ENCODE measurements around the gene PLB1.

Gene PLB1

DNA sequence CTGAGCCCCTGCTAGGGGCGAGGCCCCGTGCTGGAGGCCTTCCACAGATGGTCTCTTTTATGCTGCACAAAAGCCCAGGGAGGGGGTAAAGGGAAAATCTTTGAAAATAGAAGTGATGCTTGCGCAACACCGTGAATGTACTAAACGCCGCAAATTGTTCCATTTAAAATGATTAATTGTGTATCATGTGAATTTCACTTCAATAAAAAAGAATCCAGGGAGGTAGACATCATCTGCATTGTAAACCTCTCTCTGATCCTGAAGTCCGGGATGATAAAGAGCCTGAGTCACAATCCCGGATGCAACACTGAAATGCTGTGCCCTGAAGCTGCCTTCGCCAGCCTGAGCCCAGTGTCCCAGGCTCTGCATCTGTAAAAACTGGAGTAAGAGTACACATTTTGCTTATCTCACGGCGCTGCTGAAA, 148.1 kb downstream of the PLB1 start:
- no peak for DNase-seq (ENCODE audit: low read depth, low spot score)

DNA sequence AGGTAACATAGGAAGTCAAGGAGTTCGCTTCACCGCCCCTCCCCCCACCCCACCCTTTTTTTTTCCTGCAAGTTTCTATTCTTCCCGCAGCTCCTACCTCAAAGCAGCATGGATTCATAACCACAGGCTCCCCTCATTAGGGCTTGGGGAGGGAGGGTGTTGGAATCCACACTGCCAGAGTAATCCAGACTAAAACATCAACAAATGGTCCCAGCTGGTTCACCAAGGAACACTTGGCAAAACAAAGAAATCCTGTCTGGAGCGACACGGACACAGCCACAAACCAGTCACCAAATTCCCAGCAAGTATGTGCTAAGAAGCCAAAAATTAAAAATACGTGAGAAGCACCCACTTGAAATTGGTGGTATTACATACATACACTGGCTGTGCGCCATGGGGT, 148.9 kb downstream of the PLB1 start:
- DNase-seq (ENCODE audit: low read depth, low spot score), result no peak

DNA sequence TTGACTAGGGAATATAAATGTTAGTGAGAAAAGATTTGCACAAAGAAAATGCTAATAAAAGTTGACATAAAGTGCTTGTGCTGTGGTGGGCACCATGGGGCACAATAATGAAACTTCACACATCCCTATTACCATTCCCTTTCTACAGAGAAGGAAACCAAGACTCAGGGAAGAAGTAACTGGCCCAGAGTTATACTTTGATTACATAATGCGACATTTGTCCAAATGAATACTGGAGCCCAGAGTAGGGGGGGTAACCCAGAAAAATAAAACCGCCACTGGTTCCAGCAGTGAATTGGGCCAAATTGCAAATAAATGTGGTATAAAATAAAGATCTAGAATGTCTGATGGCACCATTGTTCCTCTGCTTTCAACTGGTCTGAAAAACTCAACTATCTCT, 149.7 kb downstream of the PLB1 start:
- no peak for DNase-seq (ENCODE audit: low read depth, low spot score)

DNA sequence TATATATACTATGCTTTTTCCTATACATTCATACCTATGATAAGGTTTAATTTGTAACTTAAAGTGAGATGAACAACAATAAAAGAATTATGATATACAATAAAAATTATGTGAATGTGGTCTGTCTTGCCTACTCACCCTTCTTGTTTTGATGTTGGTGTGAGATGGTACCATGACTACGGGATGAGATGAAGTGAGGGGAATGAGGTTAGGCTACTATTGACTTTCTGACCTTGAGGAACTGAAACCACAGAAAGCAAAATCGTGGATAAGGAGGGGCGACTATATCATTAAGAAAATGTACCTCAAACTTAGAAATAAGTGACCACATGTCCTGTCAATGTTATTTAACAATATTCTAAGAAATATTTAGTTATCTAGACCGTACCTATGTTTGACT, 151.8 kb downstream of the PLB1 start:
- DNase-seq (ENCODE audit: low read depth, low spot score), result no peak

DNA sequence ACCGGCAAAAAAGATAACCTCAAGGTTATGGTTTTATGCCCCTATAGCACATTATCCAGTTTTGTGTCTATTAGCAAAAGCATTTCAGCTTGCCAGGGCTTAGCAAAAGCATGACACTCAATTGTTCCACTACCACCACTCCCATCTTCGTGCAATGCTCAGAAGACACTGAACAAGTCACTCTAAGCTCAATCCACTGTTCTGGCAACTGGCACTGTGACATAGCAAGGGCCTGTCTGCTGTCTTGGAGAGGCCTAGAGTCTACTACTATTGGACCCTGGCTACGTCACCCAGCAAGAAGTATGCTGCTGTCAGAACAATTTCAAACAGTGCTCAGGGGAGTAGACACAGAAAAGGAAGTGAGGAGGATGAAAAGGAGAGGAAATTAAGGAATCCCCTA, 152.3 kb downstream of the PLB1 start:
- DNase-seq (ENCODE audit: low read depth, low spot score), result no peak

DNA sequence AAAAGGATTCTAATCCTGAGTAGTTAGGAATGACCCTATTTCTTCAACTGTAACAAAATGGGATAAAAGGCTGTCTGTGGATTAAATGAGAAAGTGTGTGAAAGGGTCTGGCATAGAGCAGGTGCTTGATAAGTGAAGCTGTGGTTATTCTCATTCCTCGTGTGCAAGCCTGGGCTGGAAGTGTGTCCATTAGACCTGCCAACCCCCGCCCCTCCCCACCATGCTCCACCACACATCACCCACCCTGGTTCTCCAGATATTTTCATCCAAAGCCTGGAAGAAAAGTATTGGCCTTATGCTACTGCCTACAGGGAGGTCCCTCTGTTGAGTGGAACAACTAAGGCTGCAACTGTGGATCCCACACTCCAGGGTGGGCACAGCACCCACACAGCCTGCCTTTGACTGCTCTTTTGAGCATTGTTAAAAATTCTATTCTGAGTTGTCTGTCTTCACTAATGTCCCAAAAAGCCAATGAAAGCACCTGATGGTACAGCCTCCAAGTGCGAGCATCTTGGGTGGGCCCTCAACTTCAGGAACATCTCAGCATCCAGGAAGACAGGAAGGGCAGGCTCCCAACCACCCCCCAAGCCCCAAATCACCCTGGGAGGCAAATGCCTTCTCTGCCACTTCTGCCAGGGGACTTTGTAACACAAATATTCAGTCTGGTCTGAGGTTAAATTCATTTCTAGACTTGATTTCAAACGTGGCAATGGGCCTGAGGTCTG, 153.0 kb downstream of the PLB1 start:
- no peak for DNase-seq (ENCODE audit: low read depth, low spot score)

DNA sequence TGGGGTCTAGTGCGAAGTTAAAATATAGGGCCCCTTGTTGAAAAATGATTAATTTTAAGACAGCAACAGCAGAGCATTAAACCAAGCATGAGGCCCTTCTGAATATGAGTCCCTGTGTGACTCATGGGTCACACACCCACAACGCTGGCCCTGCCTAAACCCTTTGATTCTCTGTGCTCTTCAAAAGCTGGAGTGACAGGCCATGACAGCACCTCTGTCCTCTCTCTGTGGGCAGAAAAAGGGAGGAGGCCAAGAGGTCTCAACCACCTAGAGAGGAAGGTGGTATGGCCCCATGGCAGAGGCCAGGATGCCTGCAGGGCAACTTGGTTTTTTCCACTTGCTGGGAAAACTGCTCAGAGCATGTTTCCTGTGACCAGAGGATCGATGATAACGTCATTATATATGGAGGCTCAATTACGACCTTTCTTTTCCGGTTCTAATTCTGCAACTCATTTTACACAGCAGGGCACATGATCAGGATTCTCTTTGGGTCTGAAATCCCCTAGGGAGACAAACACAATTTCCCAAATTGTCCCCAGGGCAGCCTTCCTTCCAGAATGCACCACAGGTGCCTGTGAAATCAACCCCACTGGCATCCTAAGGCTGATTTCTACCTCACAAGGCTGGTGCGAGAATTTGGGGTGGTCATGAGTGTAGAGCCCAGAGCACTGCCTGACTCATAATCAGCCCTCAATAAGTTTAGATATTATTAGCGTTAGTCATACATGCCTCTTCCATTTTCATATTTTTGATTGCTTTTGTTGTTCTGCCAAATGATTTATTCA, 153.8 kb downstream of the PLB1 start:
- no peak for DNase-seq (ENCODE audit: low read depth, low spot score)

DNA sequence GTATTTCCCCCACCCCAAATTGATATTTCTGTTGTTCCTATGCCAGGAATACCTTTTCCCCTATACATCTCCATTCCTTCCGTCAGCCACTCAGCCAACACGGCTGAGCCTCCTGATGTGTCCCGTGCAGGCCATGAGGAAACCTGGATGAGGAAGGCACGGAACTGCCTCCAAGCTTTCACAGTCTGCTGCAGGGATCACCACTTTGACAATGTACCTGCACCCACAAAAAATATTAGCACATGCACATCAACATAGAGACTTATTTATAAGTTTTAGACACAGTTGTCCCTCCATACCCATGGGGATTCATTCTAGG, 154.4 kb downstream of the PLB1 start:
- DNase-seq (ENCODE audit: low read depth, low spot score), result no peak

DNA sequence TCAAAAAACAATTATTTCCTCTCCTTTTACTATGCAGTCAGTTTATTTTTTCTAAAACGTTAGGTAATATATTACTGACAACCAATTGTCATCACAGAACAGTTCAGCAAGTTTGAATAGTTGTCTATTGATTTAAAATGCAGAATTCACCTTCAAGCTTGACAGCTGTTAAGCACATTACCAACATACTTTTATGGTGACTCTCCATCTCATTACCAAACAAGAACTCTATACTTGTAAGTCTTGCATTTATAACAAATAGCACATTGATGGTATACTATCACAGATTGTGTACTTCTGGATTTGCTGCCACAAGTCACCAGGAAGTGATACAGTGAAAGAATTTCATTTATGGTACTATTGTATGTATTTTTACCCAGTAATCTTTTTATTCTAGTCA, 156.4 kb downstream of the PLB1 start:
- no peak for DNase-seq (ENCODE audit: low read depth, low spot score)

DNA sequence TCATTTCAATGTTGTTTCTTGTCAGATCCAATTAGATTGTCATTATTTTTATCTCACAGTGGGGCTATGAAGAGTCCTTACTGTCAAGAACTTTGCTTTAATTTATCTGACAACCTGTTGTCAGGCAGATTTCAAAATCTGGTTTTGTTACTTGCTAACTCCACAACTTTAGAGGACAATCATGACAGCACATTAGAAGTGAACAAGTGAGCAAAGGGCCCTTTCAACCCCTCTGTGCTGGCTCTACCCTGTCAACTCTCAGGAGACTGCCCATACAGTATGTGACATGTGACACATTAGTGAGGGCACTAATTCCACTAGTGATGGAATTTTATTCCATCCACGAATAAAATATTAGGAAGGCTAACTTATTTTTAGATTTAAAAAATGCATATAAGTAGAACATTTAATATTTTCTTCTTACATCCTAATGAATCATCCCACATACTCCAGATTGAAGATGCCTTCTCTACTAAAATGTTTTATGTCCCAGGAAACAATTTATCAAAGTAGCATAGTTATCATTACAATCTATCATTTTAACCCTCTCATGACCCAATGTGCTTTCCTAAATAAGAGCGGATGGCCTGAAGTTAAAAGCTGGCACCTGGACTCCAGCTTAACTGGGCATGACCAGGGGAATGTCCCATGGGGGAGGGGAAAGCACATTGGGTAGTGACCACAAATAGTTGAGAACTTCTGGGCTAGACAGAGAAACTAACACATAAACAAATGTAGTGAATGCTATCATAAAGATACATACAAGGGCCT, 158.2 kb downstream of the PLB1 start:
- no peak for DNase-seq (ENCODE audit: low read depth, low spot score)

DNA sequence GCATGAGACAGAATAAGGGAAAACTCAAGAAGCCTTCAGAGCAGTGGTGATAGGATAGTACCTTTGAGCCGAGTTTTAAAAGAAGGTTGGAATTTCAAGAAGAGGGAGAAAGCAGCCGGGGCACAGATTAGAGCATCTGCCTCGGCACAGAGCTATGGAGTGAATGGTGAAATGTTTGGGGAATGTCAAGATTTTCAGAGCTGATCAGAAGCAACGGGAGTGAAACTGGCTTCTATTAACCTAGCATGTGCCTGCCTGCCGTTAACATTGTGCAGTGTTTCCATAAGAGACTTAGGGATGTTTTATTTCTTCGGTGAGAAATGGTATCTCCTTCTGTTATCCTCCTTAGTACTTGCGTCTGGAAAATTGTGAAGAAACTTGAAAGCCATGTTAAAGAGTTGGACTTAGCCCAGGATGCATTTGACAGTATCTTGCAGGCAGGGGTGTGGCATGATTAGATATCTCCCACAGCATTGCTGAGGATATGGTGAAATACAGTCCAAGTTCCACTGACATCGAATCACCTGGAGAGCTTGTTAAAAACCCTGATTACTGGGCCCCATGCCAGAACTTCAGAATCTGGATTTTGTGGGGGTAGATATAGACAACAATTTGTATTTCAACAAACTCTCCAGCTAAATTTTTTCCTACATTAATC, 158.9 kb downstream of the PLB1 start:
- no peak for DNase-seq (ENCODE audit: low read depth, low spot score)

DNA sequence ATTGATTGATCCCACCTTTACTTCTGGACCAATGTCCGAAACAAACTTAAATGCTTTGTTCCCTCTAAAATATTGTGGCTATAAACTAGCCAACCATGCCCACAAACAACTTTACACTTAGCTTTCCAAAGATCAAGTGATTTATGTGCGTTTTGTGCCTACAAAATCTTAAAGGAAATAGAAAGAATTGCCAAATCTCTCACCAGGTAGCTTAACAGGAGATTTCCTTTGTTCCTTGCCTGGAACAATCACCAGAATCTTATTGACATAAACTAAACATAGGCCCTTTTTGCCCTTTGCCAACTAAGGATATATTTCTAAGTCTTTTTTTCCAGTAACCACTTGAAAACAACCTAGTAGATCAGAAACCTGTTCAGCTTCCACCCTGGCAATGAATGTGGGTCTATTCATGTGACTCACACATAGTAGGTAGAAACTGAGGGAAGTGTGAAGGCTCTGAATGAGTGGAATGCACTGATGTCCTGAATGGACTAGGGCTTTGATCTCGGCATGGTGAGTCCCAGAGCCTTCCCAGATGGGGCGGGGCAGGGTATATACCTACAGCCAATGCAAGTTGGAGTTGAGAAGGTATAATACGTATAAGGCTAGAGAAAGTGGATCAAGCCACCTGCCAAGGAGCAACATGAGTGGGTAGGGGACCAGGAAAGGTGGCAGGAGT, 161.2 kb downstream of the PLB1 start:
- DNase-seq (ENCODE audit: low read depth, low spot score), result no peak

DNA sequence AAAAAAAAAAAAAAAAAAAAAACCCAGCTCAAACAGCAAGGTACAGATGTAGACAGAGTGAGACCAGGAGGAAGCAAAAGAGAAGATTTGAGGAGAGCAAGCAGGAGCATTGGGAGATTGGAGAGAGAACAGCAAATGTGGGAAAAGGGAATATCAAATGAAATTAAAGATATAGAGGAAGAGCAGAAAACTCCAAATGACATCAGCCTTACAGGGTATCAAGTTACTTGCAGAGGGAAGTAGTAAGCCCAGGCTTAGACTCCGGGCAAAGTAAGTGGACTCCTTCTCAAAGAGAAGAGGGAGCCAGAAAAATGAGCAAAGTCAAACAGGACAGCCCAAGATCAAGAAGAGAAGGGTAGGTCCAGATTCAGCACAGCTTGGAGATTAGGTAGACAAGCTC, 162.5 kb downstream of the PLB1 start:
- no peak for DNase-seq (ENCODE audit: low read depth, low spot score)

DNA sequence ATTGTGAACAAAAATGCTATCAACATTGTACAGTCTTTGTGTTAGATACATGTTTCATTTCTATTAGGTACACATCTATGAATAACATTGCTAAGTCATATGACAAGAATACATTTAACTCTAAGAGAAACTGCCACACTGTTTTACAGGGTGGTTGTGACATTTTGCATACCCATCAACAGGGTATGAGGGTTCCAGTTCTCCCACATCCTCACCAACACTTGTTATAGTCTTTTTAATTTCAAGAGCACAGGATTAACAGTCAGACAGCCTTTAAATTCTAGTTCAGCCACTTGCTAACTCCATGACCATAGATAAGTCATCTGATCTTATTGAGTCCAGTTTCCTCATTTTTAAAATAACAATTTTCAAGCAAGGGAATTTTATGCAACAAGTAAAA, 163.3 kb downstream of the PLB1 start:
- DNase-seq (ENCODE audit: low read depth, low spot score), result no peak

DNA sequence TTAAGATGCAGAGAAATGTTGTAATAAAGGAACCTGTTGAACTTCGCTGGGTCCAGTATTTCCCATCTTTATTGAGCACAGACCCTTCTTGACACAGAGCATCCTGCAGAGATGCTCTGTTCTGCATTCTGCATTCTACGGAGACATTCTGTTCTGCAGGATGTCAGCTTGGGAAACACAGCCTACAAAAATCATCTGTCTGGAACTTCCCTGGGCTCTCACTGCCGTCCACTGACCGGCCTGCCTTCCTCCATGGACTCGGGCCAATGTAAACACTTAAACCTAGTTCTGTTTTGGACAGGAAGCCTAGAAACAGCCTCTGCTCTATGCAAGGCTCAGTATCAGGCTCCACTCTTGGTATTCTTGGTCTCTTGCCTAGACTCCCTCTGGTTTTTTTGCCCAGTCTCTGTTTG, 165.7 kb downstream of the PLB1 start:
- DNase-seq (ENCODE audit: low read depth, low spot score), result no peak

DNA sequence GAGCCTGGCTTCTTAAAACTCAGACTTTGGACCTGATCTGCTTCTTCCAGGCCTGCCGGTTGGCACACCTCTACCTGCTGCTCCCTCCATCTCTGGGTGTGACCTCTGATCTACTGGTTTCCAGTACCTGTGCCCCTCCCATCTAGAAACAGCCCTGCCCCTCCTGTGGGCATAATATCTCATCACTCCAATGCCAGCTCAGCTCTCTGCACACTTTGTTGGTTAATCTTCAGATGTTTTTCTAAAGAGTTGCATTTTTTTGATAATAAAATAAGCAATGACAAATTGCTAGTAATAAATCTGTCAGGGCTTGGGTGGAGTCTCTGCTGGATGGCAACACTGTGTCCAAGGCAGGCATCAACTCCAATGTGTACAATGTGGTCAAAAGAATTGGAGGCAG, 166.2 kb downstream of the PLB1 start:
- DNase-seq (ENCODE audit: low read depth, low spot score), result no peak

DNA sequence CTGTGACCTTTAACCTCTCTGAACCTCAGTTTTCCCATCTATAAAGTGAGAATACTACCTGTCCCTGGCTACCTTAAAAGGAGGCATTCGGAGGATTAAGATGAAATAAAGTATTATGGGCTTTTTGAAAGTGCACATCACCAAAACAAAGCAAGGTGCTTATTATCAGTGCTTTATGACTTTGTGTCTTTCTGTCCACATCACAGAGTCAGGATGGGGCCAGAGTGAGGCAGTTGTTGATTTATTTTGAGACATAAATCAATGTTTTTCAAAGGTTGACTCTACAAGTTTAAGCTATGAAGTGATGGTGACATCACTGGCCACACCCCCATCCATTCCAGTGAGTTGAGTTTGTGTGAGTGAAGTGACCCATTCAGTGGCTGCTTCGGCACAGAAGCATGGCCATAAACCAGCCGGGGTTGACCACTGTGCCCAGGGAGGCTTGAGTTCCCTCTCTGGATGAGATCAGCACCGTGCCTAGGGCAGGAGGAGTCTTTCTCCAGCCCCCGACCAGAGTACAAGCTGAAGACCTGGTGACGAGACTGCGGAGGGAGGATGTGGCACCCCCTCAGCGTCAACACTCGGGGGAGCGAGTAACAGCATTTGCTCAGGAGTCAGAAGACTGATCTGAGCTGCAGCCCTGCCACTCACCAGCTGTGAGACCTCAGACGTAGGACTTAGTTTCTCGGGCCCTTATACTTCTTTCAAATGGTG, 166.8 kb downstream of the PLB1 start:
- DNase-seq (ENCODE audit: low read depth, low spot score), result no peak

DNA sequence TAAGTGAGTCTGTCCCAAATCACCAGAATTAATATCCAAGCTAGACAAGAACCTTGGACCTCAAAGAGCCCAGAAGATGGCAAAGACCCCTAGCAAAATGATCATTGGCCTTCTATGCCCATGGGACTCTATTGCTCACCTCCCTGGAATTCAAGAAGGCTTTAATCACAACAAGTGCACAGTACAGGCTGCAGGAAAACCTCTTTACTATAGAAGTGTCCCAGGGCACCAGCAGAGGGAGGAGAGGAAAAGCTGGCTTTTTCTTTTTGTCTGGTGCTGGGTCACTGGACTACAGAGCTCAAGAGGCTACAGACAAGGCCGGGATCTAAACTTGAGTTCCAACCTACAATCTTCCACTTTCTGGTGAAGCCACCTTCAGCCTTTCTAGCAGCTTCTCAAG, 167.5 kb downstream of the PLB1 start:
- DNase-seq (ENCODE audit: low read depth, low spot score), result no peak

DNA sequence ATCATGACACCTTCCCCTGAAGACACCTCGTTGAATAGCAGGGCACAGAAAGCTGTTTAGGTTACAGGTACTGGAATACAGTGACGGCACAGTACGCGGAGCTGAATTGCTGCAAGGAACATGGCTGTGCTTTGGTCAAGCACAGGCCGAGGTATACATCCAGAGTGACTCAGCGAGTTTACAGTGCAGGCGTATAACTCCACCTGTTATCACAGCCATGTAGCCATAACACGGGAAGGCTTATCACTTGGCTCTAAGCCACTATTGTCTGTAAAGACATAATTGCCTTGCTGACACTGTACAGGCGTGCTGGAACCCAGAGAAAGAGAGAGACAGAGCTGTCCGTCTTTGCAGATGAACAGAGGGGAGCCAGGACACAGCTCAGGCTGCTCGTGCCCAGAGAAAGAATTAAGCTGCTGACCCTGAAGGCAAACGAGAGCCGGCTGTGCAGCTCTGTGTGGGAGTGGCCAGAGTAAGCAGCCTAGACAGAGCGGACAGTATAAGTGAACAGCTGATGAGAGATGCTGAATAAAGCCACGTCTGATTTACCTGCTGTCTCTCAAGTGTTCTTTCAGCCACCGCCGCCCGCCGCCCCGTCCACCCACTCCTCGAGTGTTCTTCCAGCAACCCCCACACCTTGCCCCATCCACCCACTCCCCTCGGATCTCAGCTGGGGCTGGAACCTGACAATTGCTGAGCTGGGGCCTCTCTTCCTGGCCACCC, 168.4 kb downstream of the PLB1 start:
- no peak for DNase-seq (ENCODE audit: low read depth, low spot score)

DNA sequence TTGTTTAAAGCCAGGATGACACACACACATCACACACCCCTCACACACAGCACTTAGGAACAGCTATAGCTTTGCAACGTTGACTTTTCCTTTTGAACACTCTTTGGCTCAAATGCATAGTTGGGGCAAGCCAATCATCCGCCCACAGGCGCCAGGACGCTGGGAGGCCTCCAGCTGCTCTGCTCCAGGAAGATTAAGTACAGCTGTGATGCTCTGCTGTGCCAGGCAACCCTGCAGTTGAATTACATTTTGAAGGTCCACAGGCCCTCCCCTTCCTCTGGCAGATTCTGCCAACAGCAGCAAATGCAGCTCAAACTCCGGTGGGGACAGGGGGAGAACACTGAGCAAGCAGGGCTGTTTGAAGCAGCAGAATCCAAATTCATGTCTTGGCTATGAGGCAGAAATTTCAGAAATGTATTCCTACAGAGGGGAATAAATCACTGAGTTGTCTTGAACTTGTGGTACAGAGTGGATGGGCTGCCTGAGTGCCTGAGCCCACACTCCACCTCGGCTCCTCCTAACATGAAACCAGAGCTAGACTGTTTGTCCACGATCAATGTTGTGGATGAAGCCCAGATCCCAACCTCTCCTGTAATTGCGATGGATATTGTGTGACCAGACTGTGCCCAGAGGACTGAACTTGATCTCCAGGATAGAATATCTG, 169.3 kb downstream of the PLB1 start:
- DNase-seq (ENCODE audit: low read depth, low spot score), result no peak

Data from activated CD4-positive, CD25-positive, alpha-beta regulatory T cell treated with anti-CD3 and anti-CD28 coated beads, Interleukin-2, amount 50 U/mL, for 16 hours (primary cell).